GM18909 (cell line): ENCODE data around the gene AHNAK.

ENCODE experiments used
- ATAC-seq: cut with Tn5 transposase; IDR thresholded peaks from one replicate; pipeline ENCODE4 v1.9.1; 2021; ENCODE audit warnings: mild to moderate bottlenecking; ENCODE audit not compliant: unreplicated experiment, poor library complexity

The AHNAK gene

GRCh38 chr11:62444236-62444833 lies 102.3 kb downstream of the AHNAK start:
- no peak for ATAC-seq

- no peak for ATAC-seq
These were observed 103.0 kb downstream of the AHNAK start for GRCh38 chr11:62443390-62444235.

DNA sequence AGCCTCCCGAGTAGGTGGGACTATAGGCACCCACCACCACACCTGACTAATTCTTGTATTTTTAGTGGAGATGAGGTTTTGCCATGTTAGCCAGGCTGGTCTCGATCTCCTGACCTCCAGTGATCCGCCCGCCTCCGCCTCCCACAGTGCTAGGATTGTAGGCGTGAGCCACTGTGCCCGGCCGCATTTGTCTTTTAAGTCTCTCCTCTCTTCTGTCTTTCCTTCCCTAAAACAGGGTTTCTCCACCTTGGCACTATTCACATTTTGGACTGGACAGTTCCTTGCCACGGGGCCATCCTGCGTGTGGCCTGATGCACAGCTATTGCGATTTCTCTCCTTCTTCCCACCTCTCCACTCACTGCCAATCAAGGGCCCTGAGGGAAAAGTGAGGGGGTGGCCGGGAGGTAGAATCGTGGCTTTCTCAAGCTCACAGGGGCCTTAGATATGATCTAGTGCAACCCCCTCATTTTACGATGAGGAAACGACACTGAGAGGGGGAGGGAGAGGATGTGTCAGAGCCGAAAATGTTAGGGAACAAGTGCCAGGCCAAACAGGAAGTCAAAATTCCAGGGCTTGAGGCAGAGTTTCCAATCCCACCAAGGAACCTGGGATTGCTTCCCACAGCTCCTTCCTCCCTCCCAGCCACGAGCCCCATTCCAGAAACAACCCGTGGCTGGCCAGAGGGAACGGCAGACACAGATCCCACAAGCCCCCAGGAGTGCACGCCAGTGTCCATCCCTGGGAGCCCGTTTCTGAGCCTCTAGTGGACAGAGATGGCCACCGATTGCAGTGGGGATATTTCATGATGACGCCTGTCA lies 106.6 kb downstream of the AHNAK start:
- ATAC-seq, result no peak

GRCh38 chr11:62438641-62439040 lies 108.0 kb downstream of the AHNAK start:
- no peak for ATAC-seq

GRCh38 chr11:62437616-62438015 lies 109.0 kb downstream of the AHNAK start:
- no peak for ATAC-seq

DNA sequence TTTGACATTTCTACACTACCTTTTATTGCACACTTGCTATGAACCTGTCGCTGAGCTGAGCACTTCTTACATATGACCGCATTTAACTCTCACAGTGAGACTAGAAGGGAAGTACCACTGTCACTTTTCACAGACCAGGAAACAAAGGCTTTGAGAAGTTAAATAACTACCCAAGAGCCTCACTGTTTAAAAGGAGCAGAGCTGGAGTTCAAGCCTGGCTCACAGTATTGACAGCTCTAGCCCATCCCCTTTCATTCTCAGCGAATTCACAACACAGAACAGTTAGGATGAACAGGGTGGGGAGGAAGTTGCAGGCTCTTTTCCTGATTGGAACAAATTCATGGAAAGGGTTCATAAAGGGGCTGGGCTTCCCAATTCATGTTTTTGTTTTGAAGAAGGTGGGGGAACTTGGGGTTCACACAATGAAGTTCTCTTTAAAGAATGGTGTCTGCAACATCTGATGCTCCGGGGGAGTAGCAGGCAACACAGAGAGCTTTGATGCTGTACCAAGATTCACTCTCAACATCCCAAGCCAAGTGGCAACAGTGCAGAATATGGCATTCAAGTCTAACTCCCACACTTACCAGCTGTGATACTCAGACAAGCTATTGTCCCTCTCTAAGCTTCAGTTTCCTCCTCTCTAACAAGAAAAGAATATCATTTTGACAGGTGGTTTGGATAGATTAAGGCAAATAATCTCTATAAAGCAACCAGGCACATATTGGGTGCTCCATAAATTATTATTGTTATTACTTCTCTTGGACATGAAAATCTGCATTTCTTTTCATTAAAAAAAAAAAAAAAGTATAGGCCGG lies 110.6 kb downstream of the AHNAK start:
- no peak for ATAC-seq

- ATAC-seq, result no peak
These were observed 112.7 kb downstream of the AHNAK start for GRCh38 chr11:62433904-62434276.

- no peak for ATAC-seq
These were observed 113.3 kb downstream of the AHNAK start for GRCh38 chr11:62433141-62433903.

- no peak for ATAC-seq
These were observed 113.9 kb downstream of the AHNAK start for GRCh38 chr11:62432695-62433094.

DNA sequence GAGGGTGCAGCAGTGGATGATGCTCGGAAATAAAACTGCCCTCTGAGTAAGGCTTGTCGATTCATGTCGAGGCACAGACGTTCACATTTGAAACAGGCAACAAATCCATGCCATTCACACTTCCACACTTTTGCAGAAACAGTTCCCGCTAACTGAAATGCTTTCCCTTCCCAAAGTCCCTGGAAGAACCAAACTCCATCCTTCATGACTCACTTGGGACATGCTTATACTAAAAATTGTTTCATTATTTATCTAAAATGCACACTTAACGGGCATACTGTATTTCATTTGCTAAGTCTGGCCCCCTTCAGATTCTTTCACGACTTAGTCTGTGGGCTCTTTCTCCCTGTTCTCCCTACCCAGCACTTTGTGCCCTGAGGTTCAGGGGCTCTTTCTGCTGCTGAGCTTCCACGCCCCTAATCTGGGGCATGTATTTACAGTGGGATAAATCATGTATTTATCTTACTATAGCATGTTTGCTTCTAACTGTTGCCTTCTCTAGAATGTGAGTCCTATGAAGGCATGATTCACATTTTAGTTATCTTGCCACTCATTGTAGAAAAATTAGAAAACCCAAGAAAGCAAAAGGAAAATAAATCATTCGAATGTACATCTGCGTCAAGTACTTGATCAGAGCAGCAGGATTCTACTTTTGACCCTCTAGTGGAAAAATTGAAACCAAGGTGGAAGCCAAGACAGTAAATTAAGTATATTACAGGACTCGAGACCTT lies 115.3 kb downstream of the AHNAK start:
- no peak for ATAC-seq

- ATAC-seq, result no peak
These were observed 116.2 kb downstream of the AHNAK start for GRCh38 chr11:62430425-62430824.

- no peak for ATAC-seq
These were observed 117.6 kb downstream of the AHNAK start for GRCh38 chr11:62428871-62429560.

GRCh38 chr11:62427630-62428233 lies 118.9 kb downstream of the AHNAK start:
- no peak for ATAC-seq

GRCh38 chr11:62423012-62423411 lies 123.6 kb downstream of the AHNAK start:
- no peak for ATAC-seq

- ATAC-seq, result no peak
These were observed 124.6 kb downstream of the AHNAK start for GRCh38 chr11:62421996-62422395.

GRCh38 chr11:62420882-62421281 lies 125.7 kb downstream of the AHNAK start:
- ATAC-seq, result no peak

GRCh38 chr11:62419943-62420342 lies 126.7 kb downstream of the AHNAK start:
- no peak for ATAC-seq
